IPS DF 19.7 (cell line): ENCODE measurements around the gene TRIO.
"Not testable (repeated sequence)": the region's sequence is repeated elsewhere in the genome, so short reads cannot be mapped to it uniquely, and the experiment has no call there.

ENCODE experiments used
- DNase-seq: peaks from one replicate; pipeline ENCODE4 v3.0.0-alpha.2; 2013; ENCODE audit warnings: low read depth, low spot score

The TRIO gene

DNA sequence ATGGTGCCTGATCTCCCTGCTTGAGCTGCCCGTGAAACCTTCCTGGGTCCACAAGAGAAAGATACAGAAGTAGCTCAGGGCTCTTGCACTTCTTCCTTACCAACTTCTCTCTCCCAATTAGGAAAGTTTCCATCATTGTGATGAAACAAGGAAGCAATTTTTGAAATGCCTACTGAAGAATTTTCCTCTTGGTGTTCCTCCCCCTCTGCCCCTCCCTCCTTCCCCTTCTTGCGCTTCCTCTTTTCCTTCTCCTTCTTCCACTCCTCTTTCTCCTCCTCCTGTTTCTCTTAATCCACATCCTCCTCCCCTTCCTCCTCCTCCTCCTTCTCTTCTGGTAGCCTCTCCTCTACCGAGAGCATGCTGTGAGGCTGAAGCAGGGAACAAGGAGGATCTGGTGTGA is 402.2 kb downstream of the TRIO start:
- DNase-seq, result no peak

DNA sequence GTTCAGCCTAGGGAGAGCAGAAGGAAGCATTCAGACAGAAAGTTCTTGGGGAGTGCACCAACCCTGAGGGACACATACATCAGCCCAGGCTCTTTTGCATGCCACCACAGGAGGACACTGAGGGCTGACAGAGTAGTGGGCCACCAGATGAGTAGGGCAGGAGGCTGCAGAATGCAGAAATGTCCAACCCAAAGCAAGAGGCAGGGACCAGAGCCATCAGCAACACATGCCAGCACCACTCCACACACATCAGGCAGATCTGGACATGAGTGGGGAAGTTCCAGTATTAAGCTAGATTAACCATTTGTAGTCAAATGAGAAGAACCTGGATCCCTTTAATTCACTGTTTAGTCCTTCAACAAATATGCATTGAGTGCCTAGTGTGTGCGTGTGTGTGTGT is 402.7 kb downstream of the TRIO start:
- no peak for DNase-seq

DNA sequence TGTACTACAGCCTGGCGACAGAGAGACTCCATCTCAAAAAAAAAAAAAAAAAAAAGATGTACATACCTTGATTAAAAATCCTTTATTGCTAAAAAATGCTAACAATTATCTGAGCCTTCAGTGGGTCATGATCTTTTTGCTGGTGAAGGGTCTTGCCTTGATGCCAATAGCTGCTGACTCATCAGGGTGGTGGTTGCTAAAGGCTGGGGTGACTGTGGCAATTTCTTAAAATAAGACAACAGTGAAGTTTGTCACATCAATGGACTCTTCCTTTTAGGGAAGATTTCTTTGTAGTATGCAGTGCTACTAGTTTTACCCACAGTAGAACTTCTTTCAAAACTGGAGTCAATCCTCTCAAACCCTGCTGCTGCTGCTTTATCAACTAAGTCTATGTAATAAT is 404.5 kb downstream of the TRIO start:
- DNase-seq, result no peak

DNA sequence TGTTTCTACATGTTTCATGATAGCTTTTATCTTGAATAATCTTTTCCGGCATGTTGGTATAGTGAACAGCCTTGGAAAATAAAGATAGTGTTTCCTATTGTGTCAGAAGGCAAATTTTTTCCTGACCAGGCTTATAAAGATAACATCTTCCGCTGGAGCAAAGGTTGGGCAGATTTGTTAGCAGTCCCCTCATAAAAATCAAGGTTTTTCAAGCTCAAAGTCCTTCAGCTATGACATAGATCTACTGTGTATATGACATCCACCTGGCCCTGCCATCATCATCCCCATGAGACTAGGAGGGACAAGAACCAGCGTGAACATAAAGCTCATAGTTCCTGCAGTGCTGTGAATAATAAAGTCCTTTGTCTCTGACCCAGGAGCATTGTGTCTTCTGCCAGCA is 408.1 kb downstream of the TRIO start:
- DNase-seq, result no peak

DNA sequence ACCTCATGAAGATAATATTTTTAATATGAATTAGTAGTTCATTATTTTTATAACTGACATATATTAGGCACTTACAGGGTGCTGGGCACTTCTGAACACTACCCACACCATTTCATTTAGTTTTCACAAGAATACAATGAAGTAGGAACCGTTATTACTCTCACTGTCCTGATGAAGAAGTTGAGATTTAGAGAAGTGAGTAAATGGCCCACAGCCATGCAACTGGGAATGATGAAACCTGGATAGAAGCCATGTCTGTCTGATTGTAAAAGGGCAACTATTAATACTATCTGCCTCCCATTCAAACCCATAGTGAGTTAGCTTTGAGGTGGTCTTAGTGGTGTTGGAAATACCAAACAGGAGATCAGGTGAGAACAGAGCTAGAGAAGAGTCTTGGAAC is 408.9 kb downstream of the TRIO start:
- DNase-seq, result no peak

DNA sequence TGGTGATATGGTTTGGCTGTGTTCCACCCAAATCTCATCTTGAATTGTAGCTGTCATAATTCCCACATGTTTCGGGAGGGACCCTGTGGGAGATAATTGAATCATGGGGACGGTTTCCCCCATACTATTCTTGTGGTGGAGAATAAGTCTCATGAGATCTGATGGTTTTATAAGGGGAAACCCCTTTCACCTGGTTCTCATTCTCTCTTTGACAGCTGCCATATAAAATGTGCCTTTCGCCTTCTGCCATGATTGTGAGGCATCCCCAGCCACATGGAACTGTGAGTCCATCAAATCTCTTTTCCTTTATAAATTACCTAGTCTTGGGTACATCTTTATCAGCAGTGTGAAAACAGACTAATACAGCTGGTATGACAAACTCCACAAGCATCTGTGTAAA is 411.1 kb downstream of the TRIO start:
- not testable (repeated sequence) for DNase-seq

DNA sequence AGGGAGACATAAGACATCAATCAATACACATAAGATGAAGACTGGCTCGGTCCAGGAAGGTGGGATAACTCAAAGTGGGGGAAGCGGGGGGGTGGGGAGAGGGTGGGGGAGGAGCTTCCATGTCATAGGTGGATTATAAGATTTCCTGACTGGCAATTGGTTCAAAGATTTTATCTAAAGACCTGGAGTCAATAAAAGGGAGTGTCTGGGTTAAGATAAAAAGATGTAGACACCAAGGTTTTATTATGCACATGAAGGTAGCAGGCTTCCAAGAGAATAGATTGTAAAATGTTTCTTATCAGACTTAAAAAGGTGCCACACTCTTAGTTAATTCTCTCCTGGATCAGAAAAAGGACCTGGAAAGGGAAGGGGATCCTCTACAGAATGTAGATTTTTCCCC is 412.9 kb downstream of the TRIO start:
- DNase-seq, result no peak

DNA sequence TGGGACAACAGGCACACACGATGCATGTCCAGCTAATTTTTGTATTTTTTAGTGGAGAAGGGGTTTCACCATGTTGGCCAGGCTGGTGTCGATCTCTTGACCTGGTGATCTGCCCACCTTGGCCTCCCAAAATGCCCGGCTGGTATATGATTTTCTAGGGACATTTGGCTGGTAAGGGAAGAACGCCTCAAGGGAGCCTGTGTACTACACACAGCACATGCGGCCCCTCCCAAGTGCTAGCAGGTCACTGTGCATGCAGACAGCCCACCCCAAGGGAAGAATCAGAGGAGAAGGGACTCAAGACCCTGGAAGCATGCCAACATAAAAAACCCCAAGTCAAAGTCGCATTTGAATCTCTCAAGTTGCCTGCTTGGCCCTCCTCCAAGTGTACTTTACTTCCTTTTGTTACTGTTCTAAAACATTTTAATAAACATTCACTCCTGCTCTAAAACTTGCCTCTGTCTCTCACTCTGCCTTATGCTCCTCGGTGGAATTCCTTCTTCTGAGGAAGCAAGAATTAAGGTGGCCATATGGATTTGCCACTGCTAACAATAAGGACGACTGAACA is 414.1 kb downstream of the TRIO start:
- DNase-seq, result no peak

DNA sequence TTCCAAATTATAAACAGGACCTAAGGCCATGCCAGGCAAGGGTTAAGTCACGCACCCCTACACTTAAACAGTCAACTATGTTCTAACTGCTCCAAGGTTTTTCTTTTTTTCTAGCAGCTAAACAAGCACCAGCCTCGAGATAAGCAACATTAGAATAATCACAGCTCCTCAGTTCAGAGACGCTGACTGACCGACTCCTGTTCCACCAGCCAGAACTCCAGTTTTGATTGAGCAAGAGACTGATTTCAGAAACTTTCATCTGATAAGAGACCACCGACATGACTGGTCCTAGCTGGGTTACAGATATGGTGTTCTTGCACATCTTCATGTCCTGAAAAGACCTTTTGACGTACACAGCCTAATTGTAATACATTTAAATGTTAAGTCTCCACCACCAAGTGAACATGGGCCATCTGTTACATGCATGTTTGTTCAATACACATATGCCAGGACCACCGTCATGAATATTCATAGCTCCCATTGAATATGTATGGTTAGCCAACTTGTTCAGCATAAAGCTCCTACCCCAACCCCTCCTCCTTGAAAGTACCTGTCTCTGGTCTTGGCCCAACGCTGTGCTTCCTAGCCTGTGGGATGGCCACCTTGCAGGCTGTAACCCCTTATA is 414.8 kb downstream of the TRIO start:
- DNase-seq, result no peak
